ENCODE data around the gene EFTUD2. TPM values are rescaled to one million over a fixed set of nuclear protein-coding genes. Genes with fewer than 3 reads are reported as not detected.
A peak's percentile ranks its signal among the peaks of the same experiment; 100 is the strongest.

EFTUD2 gene
- total and polyA plus RNA-seq, 7 donors: 20.6 to 93.1 (median 48.4) TPM

DNA sequence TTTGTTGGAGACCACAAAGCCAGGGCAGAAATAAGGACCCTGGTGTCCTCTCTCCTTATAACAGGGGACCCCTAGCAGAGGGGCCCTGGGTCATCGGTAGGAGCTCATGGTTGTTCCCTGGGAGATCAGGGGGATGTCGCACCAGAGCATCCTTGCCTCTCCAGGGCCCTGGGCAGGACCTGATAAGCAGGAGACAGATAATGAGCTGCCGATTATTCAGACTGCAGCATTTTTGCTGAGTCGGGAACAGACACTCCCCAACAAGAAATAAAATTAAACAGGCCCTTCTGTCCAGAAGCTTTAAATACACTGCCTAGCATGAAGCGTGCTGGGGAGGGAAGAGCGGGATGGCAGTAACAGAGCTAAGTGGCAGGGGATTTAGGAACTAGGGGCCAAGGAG lies 31.4 kb upstream of the EFTUD2 start:
- 90 to 94% methylated on average over 6 of the region's 6 CpGs for WGBS, 2 donors
- Histone ChIP-seq H3K9me3 (no peaks in the 10 kb centered on the region), H3K27ac (no peak overlapping the region), H3K27me3 (no peaks in the 10 kb centered on the region), H3K4me1 (no peaks in the 10 kb centered on the region), H3K36me3 (no peaks in the 10 kb centered on the region), H3K4me3 (no peak overlapping the region)
- intact Hi-C loops (cut with DNase I): no loop called here
- TF ChIP-seq POLR2A (IDR thresholded peaks at IDR 0.05) (no peak), EP300 (IDR thresholded peaks at IDR 0.05) (no peak), POLR2AphosphoS5 (IDR thresholded peaks at IDR 0.05) (no peak)
- TF ChIP-seq, protein P1, sequence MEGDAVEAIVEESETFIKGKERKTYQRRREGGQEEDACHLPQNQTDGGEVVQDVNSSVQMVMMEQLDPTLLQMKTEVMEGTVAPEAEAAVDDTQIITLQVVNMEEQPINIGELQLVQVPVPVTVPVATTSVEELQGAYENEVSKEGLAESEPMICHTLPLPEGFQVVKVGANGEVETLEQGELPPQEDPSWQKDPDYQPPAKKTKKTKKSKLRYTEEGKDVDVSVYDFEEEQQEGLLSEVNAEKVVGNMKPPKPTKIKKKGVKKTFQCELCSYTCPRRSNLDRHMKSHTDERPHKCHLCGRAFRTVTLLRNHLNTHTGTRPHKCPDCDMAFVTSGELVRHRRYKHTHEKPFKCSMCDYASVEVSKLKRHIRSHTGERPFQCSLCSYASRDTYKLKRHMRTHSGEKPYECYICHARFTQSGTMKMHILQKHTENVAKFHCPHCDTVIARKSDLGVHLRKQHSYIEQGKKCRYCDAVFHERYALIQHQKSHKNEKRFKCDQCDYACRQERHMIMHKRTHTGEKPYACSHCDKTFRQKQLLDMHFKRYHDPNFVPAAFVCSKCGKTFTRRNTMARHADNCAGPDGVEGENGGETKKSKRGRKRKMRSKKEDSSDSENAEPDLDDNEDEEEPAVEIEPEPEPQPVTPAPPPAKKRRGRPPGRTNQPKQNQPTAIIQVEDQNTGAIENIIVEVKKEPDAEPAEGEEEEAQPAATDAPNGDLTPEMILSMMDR (IDR thresholded peaks at IDR 0.05): no peak
- peak; percentile 29 for DNase-seq

DNA sequence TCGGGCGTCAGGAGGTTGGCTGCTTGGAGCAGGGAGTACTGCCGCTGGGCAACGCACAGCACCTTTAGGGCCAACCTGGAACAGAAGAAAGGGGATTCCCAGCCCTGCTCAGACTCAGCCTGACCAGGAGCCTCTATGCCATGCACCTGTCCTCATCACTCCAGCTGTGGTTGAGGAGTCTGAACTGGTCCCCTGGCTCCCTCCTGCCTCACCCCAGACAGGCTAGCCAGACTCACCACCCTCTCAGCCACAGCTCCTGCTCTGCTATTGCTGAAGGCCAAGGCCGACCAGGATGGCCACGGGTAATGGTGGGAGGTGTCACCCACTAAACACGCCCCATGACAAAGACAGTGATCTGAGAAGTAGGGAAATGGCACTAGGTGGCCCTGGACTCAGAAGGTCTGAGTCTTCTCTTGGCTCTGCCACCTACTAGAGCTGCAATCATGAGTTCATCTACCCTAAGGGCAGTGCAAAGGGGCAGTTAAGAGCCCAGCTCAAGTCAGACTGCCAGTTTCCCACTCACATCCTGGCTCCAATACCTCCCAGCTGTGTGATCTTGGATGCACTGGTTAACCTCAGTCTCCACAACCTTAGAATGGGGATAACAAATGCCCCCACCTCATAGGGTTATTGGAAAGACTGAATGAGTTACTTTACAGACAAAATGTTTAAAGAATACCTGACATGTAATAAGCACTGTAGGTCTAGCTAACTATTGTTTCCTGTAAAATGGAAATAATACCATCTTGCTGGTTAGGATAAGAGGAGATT lies 29.9 kb upstream of the EFTUD2 start:
- DNase-seq: peak; percentile 54
- intact Hi-C loops (cut with DNase I): no loop called here

DNA sequence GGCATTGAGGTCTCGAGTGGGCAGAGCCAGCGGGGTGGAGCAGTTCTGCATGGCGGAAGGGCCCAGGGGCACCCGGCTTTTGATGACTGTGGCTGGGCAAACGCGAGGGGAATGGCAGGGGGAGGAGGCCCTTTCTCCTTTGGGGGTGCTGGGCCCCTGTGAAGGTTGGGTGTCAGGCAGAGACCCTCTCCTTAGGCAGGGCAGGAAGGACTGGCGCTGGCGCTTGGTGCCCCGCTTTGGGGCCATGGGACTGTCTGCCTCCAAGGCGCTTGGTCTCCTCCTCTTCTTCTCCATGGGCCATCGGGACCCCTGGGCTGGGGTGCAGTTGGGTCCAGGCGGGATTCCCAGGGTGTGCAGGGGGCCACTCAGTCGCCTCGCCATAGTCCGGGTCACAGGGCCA lies 28.9 kb upstream of the EFTUD2 start:
- TF ChIP-seq POLR2AphosphoS5 (IDR thresholded peaks at IDR 0.05): no peak
- WGBS, 2 donors: 96 to 98% methylated on average over 15 of the region's 15 CpGs
- H3K9me3 ChIP-seq: no peaks in the 10 kb centered on the region
- intact Hi-C loops (cut with DNase I): no loop called here
- DNase-seq: peak; percentile 42
- no peaks in the 10 kb centered on the region for H3K36me3 ChIP-seq
- H3K27ac ChIP-seq: no peak overlapping the region
- no peaks in the 10 kb centered on the region for H3K4me1 ChIP-seq
- H3K27me3 ChIP-seq: no peaks in the 10 kb centered on the region
- no peak overlapping the region for H3K4me3 ChIP-seq

More for the DNA sequence above, 29.9 kb upstream of the EFTUD2 start:
- H3K27ac ChIP-seq: no peak overlapping the region
- TF ChIP-seq POLR2A (IDR thresholded peaks at IDR 0.05) (no peak), POLR2AphosphoS5 (IDR thresholded peaks at IDR 0.05) (no peak)
- TF ChIP-seq, protein P1 (IDR thresholded peaks at IDR 0.05): no peak
- no peaks in the 10 kb centered on the region for H3K36me3 ChIP-seq
- H3K4me1 ChIP-seq: no peaks in the 10 kb centered on the region
- WGBS, 2 donors: 91 to 95% methylated on average over 7 of the region's 7 CpGs
- no peak overlapping the region for H3K4me3 ChIP-seq
- H3K27me3 ChIP-seq: no peaks in the 10 kb centered on the region
- no peaks in the 10 kb centered on the region for H3K9me3 ChIP-seq

DNA sequence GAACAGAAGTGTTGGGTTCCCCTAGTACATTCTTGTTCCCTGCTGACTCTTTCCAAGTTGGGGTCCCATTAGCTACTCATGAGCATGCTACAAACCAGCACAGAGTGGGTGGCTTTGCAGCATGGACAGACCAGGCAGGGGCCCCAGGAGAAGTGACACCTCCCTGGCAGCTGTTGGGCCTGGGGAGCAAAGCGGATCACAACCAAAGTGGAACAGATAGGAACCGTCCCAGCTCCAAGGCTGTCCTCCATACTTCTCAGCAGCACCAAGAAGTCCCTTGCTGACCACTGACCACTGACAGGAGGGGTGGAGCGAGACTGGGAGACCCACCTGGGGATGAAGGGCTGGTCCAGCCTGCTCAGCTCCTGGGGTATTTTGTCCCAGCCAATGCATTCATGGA lies 28.5 kb upstream of the EFTUD2 start:
- 97 to 98% methylated on average over 3 of the region's 3 CpGs for WGBS, 2 donors
- Histone ChIP-seq H3K4me1 (no peaks in the 10 kb centered on the region), H3K36me3 (no peaks in the 10 kb centered on the region), H3K27me3 (no peaks in the 10 kb centered on the region), H3K27ac (no peak overlapping the region), H3K9me3 (no peaks in the 10 kb centered on the region), H3K4me3 (no peak overlapping the region)
- no peak for DNase-seq
- intact Hi-C loops (cut with DNase I): no loop called here
- no peak for TF ChIP-seq EP300 (IDR thresholded peaks at IDR 0.05)
- TF ChIP-seq, protein P1 (IDR thresholded peaks at IDR 0.05): no peak
- TF ChIP-seq POLR2AphosphoS5 (IDR thresholded peaks at IDR 0.05): no peak
- TF ChIP-seq POLR2A (IDR thresholded peaks at IDR 0.05): no peak

DNA sequence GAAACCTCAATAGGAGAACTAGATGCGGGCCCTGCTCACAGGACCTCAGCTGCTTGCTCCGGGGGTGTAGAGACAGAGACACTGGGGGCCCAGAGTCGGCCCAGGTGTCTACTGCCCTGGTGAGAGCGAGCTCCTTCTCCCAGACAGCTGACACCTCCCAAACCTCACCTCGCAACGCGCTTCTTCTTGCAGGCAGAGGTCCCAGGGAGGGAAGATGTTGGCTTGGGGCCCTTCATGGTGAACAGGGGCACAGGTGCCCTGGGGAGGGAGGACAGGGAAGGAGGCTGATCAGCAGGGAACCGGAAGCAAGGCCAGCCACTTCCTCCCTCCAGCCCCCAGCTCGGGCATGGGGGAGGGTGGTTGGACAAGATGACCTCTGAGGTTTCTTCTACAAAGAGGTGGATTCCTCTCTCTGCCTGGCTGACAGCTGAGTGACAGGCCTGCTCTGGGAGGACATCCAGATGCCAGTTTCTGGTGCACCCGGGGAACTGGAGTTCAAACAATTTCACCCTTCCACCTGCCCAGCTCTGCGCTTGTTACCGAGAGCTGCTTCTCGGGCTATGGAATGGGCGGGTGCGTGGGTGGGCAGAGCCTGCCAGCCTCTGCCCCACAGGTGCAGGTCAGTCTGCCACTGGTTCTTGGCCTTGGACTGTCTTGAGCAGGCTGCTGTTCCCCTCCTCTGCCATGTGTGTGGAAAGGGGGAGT lies 27.7 kb upstream of the EFTUD2 start:
- WGBS, 2 donors: 93 to 95% methylated on average over 15 of the region's 15 CpGs
- no peaks in the 10 kb centered on the region for H3K4me1 ChIP-seq
- no peaks in the 10 kb centered on the region for H3K27me3 ChIP-seq
- TF ChIP-seq, protein P1 (IDR thresholded peaks at IDR 0.05): no peak
- no peak for TF ChIP-seq POLR2A (IDR thresholded peaks at IDR 0.05)
- no peak for TF ChIP-seq EP300 (IDR thresholded peaks at IDR 0.05)
- no peak for TF ChIP-seq POLR2AphosphoS5 (IDR thresholded peaks at IDR 0.05)
- H3K36me3 ChIP-seq: no peaks in the 10 kb centered on the region
- DNase-seq: no peak
- no peak overlapping the region for H3K4me3 ChIP-seq
- no peaks in the 10 kb centered on the region for H3K9me3 ChIP-seq
- intact Hi-C loops (cut with DNase I): no loop called here
- no peak overlapping the region for H3K27ac ChIP-seq
